H1 (cell line): Measurements from ENCODE around the gene TRIM10. TPM values are rescaled to one million over a fixed set of nuclear protein-coding genes. Genes with fewer than 3 reads are reported as not detected.

Source experiments
- BCL11A ChIP-seq, 2 experiments: IDR thresholded peaks; one replicate each; pipeline ENCODE4 v1.6.1; 2011; ENCODE audit warnings: low read depth in 2 of 2, low read length in 2 of 2, mild to moderate bottlenecking in 2 of 2
- CBX8 ChIP-seq: fragments of 300-800, 300-1000 bp; sonication (generic); IDR thresholded peaks from 2 replicates; pipeline ENCODE4 v1.7.1; 2016; ENCODE audit warnings: low read depth, low read length, borderline replicate concordance
- CEBPB ChIP-seq: IDR thresholded peaks from 2 replicates; pipeline ENCODE4 v1.6.1; 2012; ENCODE audit warnings: low read depth, low read length
- CHD1 ChIP-seq: IDR thresholded peaks from 2 replicates; pipeline ENCODE4 v1.6.1; 2012; ENCODE audit warnings: low read depth, low read length, improper control_type of control experiment
- CHD2 ChIP-seq: IDR thresholded peaks from 2 replicates; pipeline ENCODE4 v1.6.1; 2012; ENCODE audit warnings: low read length, improper control_type of control experiment
- EZH2 ChIP-seq: fragments of 200-600 bp; sonication (generic); IDR thresholded peaks from 2 replicates; pipeline ENCODE4 v1.7.1; 2012; ENCODE audit warnings: low read depth, mild to moderate bottlenecking, moderate library complexity, low read length, inconsistent platforms; ENCODE audit not compliant: severe bottlenecking
- JUN ChIP-seq: IDR thresholded peaks from 2 replicates; pipeline ENCODE4 v1.6.1; 2011; ENCODE audit warnings: low read depth, mild to moderate bottlenecking, improper control_type of control experiment, low read length
- JUND ChIP-seq: IDR thresholded peaks from 2 replicates; pipeline ENCODE4 v1.6.1; 2011; ENCODE audit warnings: mild to moderate bottlenecking, improper control_type of control experiment, low read length
- KDM1A ChIP-seq: fragments of 200-600, 300-600 bp; sonication (generic); IDR thresholded peaks from 2 replicates; pipeline ENCODE4 v1.7.1; 2016; ENCODE audit warnings: mild to moderate bottlenecking, low read length, borderline replicate concordance
- KDM4A ChIP-seq: IDR thresholded peaks from one replicate; pipeline ENCODE4 v1.7.1; 2012; ENCODE audit warnings: low read depth, mild to moderate bottlenecking, moderate library complexity, low read length, inconsistent platforms; ENCODE audit not compliant: severe bottlenecking
- MAX ChIP-seq: IDR thresholded peaks from 2 replicates; pipeline ENCODE4 v1.6.1; 2012; ENCODE audit warnings: inconsistent platforms
- POU5F1 ChIP-seq: IDR thresholded peaks from 2 replicates; pipeline ENCODE4 v1.6.1; 2011; ENCODE audit warnings: low read depth, mild to moderate bottlenecking, low read length, moderate library complexity
- RAD21 ChIP-seq, 2 experiments: IDR thresholded peaks in 1 of 2; conservative IDR thresholded peaks in 1 of 2; 2 replicates each; pipeline ENCODE4 v1.6.1; 2011; ENCODE audit warnings: low read depth in 2 of 2, low read length in 2 of 2, improper control_type of control experiment in 1 of 2, inconsistent platforms in 1 of 2, mild to moderate bottlenecking in 1 of 2, moderate library complexity in 1 of 2
- SIN3A ChIP-seq, 2 experiments: IDR thresholded peaks in 1 of 2; conservative IDR thresholded peaks in 1 of 2; 2 replicates each; pipeline ENCODE4 v1.6.1; 2011 to 2012; ENCODE audit warnings: low read length in 2 of 2, improper control_type of control experiment in 1 of 2, low read depth in 1 of 2, mild to moderate bottlenecking in 1 of 2
- SIRT6 ChIP-seq: IDR thresholded peaks from one replicate; pipeline ENCODE4 v1.7.1; 2012; ENCODE audit warnings: low read length, inconsistent platforms
- SIX5 ChIP-seq: IDR thresholded peaks from 2 replicates; pipeline ENCODE4 v1.6.1; 2011; ENCODE audit warnings: mild to moderate bottlenecking, low read depth, low read length
- SP2 ChIP-seq: IDR thresholded peaks from 2 replicates; pipeline ENCODE4 v1.6.1; 2012; ENCODE audit warnings: mild to moderate bottlenecking, low read length, inconsistent platforms
- TAF7 ChIP-seq: optimal IDR thresholded peaks from 2 replicates; pipeline ENCODE3; 2011; ENCODE audit warnings: low read depth, mild to moderate bottlenecking, inconsistent platforms, low read length, moderate library complexity, borderline replicate concordance
- TEAD4 ChIP-seq: IDR thresholded peaks from 2 replicates; pipeline ENCODE4 v1.6.1; 2012; ENCODE audit warnings: low read depth, low read length, inconsistent platforms, mixed read lengths
- polyA plus RNA-seq, 7 experiments: library from polyadenylated mRNA; depleted of rRNA in 3 of 7; stranded (reverse) in 5 of 7; unstranded in 2 of 7; fragments of >200 nt in 5 of 7; fragments of 200-250 nt in 2 of 7; gene quantifications; 1 replicate in 5 of 7; 2 replicates in 1 of 7; 4 replicates in 1 of 7; pipeline versions ENCODE4 v1.2.1 to v1.2.3, GENCODE V29; 2011 to 2013; ENCODE audit warnings: missing spikeins in 2 of 7, mixed read lengths in 2 of 7
- total RNA-seq: library from RNA; stranded (reverse); fragmentation: NEBNext Ultra II Directional; extraction: Animal tissue kit (Norgen Biotek cat#: 25700); gene quantifications from 2 replicates; pipeline ENCODE4 v1.2.1, GENCODE V29; 2021
- TF ChIP-seq, protein P1 (sequence below): IDR thresholded peaks from 2 replicates; pipeline ENCODE4 v1.6.1; 2012; ENCODE audit warnings: low read length, inconsistent platforms

The TRIM10 gene
- total and polyA plus RNA-seq, 2 of the 8 experiments (the other 6 are each of a cell fraction or from before 2014, with no cell fraction given): 0.06 TPM; not detected in 1

- TF ChIP-seq, protein P1, sequence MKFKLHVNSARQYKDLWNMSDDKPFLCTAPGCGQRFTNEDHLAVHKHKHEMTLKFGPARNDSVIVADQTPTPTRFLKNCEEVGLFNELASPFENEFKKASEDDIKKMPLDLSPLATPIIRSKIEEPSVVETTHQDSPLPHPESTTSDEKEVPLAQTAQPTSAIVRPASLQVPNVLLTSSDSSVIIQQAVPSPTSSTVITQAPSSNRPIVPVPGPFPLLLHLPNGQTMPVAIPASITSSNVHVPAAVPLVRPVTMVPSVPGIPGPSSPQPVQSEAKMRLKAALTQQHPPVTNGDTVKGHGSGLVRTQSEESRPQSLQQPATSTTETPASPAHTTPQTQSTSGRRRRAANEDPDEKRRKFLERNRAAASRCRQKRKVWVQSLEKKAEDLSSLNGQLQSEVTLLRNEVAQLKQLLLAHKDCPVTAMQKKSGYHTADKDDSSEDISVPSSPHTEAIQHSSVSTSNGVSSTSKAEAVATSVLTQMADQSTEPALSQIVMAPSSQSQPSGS: no peak
- no peak for TF ChIP-seq JUND
- no peak for TF ChIP-seq MAX
- TF ChIP-seq KDM4A: peak; percentile 68
- no peak for TF ChIP-seq TAF7
- no peak for TF ChIP-seq CBX8
- no peak for TF ChIP-seq CHD1
- TF ChIP-seq KDM1A: no peak
- TF ChIP-seq TEAD4: no peak
- no peak for TF ChIP-seq SIN3A (conservative IDR thresholded peaks at IDR 0.05 in 1 of 2, IDR thresholded peaks at IDR 0.05 in 1 of 2; ENCODE audit: low read depth in 1 of 2, low read length in 2 of 2)
- TF ChIP-seq SIRT6: no peak
- peak; percentile 57 for TF ChIP-seq EZH2
- TF ChIP-seq CEBPB: no peak
- TF ChIP-seq CHD2: no peak
- TF ChIP-seq RAD21 (IDR thresholded peaks at IDR 0.05 in 1 of 2, conservative IDR thresholded peaks at IDR 0.05 in 1 of 2; ENCODE audit: low read depth in 2 of 2, low read length in 2 of 2): no peak
- TF ChIP-seq JUN: no peak
- no peak for TF ChIP-seq BCL11A (IDR thresholded peaks at IDR 0.05; ENCODE audit: low read depth in 2 of 2, low read length in 2 of 2)
- TF ChIP-seq SIX5: no peak
- no peak for TF ChIP-seq POU5F1
- no peak for TF ChIP-seq SP2
Measured at GRCh38 chr6:30127238-30128093, 33.5 kb downstream of the TRIM10 start (continued).
